Measurements from ENCODE around the gene ASB15.
"Not testable (repeated sequence)": the region's sequence is repeated elsewhere in the genome, so short reads cannot be mapped to it uniquely, and the experiment has no call there.

The ASB15 gene

DNA sequence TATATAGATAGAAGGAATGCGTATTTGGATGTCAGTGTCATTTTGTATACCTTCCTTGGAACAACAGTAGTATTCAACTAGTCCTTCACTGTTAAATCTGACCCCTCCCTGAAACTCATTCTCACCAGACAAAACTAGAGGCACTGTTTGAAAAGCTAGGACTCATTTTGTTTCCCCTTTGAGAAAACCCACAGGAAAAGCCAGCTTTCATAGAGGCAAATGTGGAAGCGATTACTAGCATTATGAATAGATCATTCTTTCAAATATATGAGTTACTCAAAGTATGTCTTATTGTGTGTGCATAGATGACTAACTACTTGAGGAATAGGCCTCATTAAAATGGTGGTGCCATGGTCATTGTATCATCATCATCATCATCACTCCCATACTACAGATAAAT, 1.9 kb upstream of the ASB15 start:
- DNase-seq: no peak

DNA sequence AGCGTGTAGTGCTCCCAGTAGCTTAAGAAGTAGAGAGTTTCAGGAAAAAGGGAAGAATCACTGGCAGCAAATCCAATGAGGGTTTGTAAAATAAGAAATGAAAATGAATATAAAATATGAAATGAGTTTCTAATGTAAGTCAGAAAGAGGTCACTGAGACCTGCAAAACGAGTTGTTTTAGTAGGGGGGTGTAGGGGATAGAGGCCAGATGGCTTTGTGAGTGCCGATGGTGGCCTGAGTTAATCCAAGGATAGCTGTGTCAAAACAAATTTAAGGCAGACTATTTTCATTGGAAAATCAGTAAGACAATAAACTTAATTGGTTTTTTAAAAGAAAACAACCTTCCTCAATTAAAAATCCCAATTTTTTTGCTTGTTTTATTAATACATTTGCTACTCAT, 745 bp upstream of the ASB15 start:
- no peak for DNase-seq

DNA sequence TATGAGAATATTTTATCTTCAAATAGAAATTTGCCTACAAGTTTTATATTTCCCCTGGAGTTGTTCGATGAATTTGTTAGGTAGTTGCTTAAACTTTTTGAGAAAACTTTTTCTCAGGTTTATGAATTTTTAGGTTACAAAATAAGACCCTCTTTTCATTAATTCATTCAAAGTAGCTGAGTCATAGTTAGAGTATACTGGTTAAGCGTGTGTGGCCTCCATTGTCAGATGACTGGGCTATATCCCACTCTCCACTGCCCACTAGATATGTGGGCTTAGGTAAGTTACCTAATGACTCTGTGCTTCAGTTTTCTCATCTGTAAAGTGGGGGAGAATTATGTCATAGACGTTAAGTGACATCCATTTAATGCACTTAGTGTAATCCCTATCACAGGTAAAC, 1.0 kb downstream of the ASB15 start:
- DNase-seq: no peak

DNA sequence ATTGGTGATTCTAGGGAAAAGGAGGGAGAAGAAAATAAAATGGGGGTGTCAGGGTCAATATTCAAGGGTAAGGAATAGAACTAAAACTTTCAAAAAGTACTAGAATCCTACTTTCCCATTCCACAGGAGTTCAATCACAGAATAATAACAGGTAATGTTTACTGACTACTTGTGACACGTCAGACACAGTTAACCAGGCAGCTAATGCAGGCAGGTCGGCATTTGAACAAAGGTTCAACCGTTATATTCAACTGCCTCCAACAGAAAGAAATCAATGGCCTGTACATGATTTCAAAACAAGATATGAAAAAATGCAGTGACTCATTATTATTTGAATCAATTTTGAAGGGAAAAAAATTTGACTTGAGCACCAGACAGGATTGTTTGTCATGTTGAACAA, 3.1 kb downstream of the ASB15 start:
- DNase-seq: no peak

DNA sequence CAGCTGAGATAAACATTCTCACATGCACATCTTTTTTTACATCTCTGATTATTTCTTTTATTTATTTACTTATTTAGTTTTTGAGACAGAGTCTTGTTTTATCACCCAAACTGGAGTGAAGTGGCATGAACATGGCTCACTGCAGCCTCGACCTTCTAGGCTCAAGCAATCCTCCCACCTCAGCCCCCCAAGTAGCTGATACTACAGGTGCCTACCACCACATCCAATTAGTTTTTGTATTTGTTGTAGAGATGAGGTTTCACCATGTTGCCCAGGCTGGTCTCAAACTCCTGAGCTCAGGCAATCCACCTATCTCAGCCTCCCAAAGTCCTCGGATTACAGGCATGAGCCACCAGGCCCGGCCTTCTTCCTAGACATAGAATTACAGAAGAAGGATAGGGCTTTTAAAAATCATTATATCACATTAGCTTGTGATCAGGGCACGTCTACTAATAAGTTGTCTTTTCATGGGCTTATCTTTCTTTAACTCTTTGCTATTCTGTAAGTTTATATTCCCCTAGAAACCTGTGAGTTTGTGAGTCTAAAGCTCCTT, 5.9 kb downstream of the ASB15 start:
- DNase-seq: no peak

DNA sequence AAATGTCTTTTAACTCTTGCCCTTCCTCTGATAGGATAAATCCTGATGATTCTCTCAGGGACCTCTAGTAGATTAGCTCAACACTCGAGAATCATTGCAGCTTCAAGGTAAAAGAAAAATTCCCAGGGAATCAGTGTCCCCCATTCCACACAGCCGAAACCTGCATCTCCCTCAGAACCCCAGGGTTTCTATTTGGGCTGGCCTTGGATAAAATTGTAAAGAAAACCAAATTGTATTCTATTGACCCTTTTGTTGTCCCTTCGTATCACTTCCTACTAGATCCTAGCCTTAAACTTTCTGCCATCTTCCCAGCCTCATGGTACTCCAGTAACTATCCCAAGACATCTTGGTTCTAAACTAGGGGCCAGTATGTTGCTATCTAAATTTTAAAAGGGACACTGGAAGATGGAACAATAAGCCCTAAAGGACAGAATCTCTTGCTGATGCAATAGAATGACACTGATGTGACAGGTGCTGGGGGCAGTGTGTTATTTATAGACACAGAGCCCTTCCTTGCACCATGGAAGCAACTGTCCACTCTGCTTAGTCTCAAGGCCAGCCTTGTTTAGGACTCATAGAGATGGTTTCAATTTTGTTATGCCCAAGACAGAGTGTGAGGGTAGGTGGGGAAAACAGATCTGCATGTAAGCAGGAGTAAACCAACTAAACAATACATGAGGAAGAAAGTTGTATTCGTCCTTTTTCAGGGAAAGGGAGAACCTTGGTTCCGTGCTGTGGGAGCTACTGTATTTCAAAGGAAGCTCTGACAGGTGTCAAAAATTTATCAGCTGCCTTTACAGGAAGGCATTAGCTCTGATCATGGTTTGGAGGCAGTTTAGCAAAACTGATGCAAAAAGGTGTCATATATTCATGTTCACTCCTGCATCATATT, 7.6 kb downstream of the ASB15 start:
- DNase-seq: no peak

DNA sequence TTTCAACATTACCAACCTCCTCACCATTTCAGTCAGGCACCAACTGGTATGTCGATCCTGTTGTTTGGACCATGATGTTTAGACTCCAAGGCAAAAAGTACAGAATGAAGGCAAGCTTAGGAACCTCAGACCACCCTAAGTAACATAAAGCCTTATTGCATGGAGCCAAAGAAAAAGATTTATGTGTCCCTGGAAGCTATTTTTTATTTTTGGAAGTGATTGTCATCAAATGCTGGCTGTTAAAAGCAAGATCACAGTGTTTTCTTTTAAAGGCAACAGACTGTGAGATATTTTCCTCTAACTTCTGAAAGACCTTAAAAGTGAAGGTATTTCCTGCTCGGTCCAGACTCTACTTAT, 8.2 kb downstream of the ASB15 start:
- DNase-seq: no peak

DNA sequence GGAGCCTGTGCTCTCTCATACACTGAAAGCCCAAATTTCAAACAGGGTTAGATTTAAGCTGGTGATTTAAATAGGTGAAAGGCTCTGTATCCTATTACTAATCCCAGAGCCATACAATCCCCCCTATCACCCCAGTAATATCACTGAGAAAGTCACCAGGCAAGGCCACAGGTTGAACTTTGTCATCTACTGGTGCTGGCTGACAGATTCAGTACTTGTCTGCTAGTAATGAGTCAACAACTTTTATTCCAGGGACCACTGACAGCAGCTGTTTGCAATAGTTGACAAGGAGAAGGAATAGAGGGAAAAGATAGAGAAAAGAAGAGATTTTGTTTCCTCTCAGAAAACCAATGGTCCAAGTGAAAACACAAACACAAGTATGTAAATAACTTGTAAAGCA, 10.4 kb downstream of the ASB15 start:
- DNase-seq: no peak

DNA sequence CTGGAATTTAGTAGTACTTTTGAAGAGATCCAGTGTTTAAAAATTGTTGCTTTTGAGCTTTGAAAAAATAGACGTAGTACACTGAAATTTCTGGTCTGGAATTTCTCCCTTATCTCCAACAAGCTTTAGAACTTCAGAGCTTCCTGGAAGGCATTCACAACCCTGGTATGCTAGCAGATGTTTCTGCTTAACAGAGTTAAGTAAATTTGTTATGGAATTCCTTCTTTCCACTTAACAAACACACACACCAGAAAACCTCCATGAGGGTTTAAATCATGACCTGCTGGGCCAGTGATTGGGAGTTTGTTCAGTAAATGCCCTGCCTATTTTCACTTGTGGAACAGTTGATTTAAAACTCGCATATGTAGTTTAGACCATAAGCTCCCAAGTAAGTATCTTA, 13.7 kb downstream of the ASB15 start:
- DNase-seq: no peak

DNA sequence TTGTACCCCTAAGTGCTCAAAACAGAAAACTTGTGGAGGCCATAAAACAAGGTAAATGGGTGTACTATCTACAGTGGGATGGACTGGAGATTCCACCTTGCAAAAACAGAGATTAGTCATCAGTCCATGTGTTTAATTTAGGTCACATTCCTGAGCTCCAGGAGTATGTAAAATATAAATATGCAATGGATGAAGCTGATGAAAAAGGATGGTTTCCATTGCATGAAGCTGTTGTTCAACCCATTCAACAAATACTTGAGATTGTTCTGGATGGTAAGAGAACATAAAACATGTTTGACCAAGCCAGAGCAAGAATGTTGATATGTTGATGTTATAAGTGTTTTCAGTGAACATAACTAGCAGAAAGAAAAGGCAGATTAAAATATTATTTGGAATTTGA, 14.6 kb downstream of the ASB15 start:
- DNase-seq: no peak

DNA sequence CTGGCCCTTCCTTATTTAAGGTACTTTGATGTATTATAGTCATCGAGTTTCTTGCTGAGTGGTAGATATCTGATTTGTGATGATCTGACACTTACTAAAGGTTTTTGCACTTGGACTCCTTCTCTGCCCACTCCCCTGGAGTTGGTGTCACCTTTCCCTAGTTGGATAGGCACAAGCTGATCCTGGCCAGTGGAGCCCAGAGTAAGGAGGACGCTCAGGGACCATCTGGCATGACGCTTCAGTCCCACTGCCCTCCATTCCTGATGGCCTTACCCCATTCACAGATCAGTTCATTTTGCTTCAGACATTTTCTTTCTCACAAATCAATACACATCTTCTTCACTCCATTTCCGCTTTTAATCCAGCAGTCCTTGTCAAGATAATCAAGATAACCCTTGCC, 20.1 kb downstream of the ASB15 start:
- DNase-seq: no peak

DNA sequence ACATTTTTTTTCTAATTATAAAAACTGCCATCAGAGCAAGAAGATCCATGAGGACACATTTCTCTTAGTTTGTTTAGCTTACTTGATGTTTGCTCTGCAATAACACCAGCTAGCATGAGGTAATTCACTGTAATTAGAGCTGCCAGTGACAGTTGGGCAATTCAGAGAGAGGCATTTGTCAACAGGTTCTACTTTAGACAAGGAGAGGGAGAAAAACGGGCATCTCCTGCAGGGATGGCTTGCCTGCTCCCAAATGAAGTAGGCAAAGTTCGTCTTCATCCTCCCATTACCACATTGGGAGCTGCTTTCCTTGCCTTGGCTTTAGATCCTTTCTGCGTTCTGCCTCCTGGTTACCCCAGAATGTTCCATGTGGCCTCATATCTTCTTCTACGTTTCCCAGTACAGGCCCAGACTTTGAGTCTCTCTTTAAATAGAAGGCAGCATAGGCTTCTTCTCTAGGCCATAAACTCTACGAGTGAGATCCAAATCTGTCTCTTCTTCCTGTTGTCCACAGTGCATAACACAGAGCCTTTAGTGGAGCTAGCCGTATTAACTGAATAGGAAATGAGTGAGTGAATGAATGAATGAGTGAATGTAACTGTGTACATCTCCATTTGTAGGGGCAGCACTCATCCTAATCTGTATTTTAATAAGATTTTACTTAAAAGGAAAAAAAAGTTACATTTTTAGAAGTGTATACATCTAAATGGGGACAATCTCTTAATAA, 21.2 kb downstream of the ASB15 start:
- peak; percentile 60 for DNase-seq

DNA sequence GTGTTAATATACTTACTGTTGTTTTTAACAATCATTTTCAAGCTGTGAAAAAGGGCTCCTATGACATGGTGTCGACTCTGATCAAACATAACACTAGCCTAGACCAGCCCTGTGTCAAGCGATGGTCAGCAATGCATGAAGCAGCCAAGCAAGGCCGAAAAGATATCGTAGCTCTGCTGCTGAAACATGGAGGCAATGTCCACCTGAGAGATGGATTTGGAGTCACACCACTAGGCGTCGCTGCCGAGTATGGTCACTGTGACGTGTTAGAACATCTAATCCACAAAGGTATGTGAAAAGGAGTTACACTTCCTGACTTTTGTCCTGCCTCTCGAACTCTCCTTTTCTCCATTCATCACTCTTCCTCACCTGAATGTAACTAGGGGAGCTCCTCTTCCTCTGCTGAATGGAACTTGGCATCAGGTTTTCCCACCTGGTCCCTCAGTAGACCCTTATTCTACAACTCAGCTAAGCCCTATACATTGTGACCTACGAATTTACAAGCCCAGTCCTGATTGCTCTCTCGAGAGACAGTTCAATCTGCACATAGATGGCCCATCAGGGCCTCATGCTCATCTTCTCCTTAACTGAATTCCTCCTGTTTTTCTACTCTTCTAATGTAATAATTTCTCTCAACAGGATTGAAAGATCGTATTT, 23.0 kb downstream of the ASB15 start:
- no peak for DNase-seq

DNA sequence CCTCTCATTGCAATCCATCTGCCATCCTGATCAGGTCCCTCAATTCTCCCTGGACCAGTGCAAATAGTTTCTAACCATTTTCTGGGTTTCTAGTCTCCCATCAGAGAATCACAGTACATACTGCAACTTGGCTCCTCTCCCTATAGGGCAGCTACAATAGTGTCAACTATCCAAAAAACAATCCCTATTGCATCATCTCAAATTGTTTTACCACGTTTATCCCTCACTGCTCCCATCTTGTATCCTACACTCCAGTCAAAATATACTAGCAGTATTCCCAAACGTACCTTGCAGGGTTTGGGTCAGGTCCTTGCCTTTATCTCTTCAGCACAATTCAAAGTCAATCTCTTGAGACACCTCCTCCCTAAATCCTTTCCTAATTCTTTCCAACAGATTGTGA, 23.6 kb downstream of the ASB15 start:
- DNase-seq: no peak

DNA sequence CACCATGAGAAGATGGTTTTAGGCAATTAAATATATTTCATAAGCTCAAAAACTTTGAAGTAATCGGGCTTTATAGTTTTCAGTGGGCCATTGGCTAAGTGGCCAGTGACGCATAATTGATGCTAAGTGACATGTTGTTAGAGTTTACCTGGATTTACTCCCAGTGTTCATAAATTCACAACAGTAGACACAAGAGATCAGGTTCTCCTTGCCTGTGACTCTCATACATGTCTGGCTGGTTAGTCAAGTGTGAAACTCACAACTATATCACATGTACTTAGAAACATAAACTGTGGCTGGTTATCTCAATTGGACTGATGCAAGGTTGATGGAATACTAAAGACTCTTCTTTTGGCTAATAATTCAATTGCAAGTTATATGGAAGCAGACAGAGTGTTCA, 26.2 kb downstream of the ASB15 start:
- no peak for DNase-seq

DNA sequence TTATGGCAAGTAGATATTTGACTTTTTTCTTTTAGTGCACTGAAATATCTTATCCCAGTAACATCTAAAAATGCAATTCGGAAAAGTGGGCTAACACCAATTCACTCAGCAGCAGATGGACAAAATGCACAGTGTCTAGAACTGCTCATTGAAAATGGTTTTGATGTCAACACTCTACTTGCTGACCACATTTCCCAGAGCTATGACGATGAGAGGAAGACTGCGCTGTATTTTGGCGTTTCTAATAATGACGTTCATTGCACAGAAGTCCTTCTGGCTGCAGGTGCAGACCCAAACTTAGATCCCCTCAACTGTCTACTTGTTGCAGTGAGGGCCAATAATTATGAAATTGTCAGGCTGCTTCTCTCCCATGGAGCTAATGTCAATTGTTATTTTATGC, 27.2 kb downstream of the ASB15 start:
- no peak for DNase-seq

DNA sequence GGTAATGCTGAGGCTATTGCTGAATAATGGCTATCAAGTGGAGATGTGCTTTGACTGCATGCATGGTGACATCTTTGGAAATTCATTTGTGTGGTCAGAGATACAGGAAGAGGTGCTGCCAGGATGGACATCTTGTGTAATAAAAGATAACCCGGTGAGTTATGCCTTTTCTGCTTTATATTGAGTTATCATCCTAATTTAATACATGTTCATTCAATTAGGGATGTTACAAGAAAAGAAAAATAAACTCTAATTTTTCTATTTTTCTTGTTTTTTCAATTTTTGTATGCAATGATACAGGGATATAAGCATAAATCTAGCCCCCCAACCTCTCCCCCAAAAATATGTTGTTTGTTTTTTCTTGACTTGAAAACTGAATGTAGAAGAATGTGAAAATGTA, 27.7 kb downstream of the ASB15 start:
- no peak for DNase-seq

DNA sequence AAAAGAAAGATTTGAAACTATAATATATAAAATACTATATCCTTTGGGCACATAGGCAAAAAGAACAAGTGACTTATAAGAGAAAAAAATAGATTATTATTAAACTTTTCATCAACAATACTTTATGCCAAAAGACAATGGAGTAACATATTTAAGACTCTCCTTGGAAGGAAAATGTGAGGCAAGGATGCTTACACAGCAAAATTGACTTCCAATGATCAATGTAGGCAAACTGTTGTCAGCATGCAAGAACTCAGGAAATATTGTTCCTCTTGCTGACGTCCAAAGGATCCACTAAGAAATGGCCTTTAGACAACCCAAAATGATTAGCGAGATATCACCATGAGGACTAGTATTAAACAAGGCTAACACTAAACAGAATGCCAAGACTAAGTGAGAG, 31.2 kb downstream of the ASB15 start:
- no peak for DNase-seq

DNA sequence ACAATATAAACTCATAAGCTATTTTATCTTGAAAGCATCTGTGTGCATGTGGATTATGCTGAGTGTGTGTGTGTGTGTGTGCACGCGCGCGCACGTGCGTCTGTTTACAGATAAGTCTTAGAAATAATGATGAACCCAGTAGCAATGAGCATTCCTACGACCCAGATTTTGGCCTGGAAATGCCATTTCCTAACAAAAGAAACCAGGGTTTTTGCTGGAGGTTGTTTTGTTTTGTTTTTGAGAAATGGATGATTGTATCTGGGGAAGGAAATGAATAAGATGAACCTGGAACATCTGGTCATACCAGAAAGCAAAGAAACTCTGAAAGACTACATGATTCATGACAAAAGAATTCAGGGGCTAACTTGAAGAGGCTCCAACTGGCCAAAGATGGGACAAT, 31.9 kb downstream of the ASB15 start:
- DNase-seq: no peak

DNA sequence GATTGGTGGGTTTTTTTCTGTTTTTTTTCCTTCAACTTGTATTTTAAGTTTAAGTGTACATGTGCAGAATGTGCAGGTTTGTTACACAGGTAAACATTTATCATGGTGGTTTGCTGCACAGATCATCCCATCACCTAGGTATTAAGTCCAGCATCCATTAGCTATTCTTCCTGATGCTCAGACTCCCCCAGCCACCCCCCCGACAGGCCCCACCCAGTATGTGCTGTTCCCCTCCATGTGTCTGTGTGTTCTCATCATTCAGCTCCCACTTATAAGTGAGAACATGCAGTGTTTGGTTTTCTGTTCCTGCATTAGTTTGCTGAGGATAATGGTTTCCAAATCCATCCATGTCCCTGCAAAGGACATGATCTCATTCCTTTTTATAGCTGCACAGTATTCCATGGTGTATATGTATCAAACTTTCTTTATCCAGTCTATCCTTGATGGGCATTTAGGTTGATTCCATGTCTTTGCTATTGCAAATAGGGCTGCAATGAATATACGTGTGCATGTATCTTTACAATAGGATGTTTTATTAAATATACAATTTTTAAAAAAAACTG, 32.5 kb downstream of the ASB15 start:
- DNase-seq: not testable (repeated sequence)

DNA sequence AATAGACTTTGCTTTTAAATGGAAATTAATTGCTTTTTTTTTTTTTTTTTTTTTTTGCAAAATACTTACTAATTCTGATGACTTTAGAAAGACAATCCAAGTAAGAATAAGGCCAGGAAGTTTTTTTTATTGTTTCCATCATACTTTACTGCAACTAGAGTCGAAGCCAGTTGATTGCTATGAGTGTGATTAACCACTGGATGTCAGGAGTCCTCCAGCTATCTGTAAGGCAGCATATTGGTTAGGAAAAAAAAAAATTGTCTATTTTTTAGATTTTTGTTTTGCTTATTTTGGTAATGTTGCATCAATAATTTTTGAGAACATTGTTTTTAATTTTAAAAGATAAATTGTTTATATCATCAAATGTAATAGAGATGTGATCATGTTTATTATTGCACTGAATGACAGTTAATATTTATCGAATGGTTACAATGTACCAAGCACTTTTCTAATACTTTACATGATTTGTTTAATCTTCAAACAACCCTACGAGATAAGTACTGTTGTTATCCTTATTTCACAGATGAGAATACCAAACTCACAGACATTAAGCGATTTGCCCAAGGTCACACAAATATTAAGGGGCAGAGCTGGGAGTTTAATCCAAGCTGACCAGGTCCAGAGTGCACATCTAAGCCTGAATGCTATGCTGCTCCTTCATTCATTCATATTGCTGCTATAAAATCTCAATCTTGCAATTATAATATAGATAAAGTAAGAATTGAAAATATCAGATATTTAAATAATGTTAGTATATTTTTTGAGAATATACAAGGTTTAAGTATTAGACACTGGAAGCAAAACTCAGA, 34.1 kb downstream of the ASB15 start:
- DNase-seq: no peak

DNA sequence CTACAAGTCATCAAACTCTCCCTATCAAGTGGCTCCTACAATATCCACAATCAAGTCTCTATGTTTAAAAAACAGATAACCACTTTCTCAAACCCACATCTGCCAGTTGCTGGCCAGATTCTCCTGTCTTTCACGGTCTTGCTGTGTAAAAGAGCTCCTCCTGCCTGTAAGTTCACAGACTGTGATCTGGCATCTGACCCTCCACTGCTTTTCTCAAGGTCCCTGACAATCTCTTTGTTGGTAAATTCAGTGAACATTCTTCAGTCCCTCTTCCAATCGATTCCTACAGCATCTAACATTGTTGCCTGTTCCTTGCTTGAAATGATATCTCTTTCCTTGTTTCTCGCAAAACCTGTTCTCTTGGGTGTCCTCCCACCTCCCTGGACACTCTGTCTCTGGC, 35.6 kb downstream of the ASB15 start:
- DNase-seq: no peak

DNA sequence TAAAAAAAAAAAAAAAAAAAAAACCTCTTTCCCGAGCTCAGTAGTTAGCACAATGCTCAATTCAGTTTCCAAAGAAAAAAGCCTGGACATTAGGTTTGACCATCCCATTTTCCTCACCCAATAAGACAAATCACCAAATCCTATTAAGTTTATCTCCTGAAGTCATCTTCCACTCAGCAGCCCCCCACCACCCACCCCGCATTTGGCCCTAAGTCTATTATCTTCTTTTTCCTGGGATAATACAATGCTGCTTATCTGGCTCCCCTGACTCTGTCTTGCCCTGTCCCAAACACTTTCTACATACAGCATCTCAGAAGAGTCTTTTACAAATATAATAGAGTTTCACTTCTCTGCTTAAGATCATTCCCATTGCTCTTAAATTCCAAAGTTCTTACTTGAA, 36.3 kb downstream of the ASB15 start:
- no peak for DNase-seq
